HepG2 (cell line): ENCODE measurements around the gene PRR22. TPM values are rescaled to one million over a fixed set of nuclear protein-coding genes. Genes with fewer than 3 reads are reported as not detected.

Source experiments
- ATAC-seq: fragments of 200-7000 bp; cut with Tn5 transposase; 3 replicates; pipeline ENCODE4 v1.9.1; 2020; ENCODE audit warnings: mild to moderate bottlenecking, moderate library complexity
- BruUV-seq: library from RNA; stranded (reverse); fragments of 400-500 nt; replicated peaks from 2 replicates; lab custom pipeline; 2021; lab: Mats Ljungman, UMichigan
- CTCF ChIA-PET: fragments of 300-600 bp; formaldehyde crosslinking; extraction: SDS; loops from one replicate; lab custom pipeline; 2021; ENCODE audit warnings: low total read pairs, inconsistent platforms, low intra/inter-chr PET ratio; lab: Yijun Ruan, JAX
- POLR2A ChIA-PET: fragments of 350-600 bp; sonication (Branson Sonifier 250); formaldehyde crosslinking; loops from one replicate; lab custom pipeline; 2020; ENCODE audit warnings: antibody characterized with exemption, inconsistent platforms; lab: Yijun Ruan, JAX
- DNase-seq: peaks from one replicate; pipeline ENCODE4 v3.0.0-alpha.2; 2015; ENCODE audit warnings: low spot score
- FAIRE-seq: peaks from 3 replicates; lab custom pipeline; 2011; peaks lifted over from hg19 to GRCh38; lab: Jason Lieb, UNC
- H2AFZ ChIP-seq: one replicate; pipeline ENCODE4 v1.6.1; 2011; ENCODE audit warnings: low read length, inconsistent platforms
- H3K27ac ChIP-seq: fragments of 300-600 bp; 3 replicates; pipeline ENCODE4 v1.8.0; 2011; ENCODE audit warnings: mixed run types, mild to moderate bottlenecking, mixed read lengths, low read length, inconsistent platforms; ENCODE audit not compliant: insufficient read depth; ENCODE audit errors: extremely low read length
- H3K27me3 ChIP-seq, 2 experiments: fragments of 200-600 bp in 1 of 2; 2 replicates in 1 of 2; 3 replicates in 1 of 2; pipeline versions ENCODE4 v1.6.0 to v1.8.0; 2011; ENCODE audit warnings: low read length in 2 of 2, mild to moderate bottlenecking in 2 of 2, moderate library complexity in 2 of 2, inconsistent platforms in 1 of 2; ENCODE audit not compliant: insufficient read depth in 2 of 2, control insufficient read depth in 1 of 2
- H3K36me3 ChIP-seq, 2 experiments: fragments of 200-600 bp in 1 of 2; replicated peaks in 1 of 2; 2 replicates in 1 of 2; 3 replicates in 1 of 2; pipeline versions ENCODE4 v1.5.1 to v1.8.0; 2011; ENCODE audit warnings: low read length in 2 of 2, inconsistent platforms in 1 of 2; ENCODE audit not compliant: insufficient read depth in 2 of 2, control insufficient read depth in 1 of 2
- H3K4me1 ChIP-seq: 2 replicates; pipeline ENCODE4 v1.5.1; 2012; ENCODE audit warnings: low read length, inconsistent platforms; ENCODE audit not compliant: insufficient read depth
- H3K4me2 ChIP-seq: 2 replicates; pipeline ENCODE4 v1.6.0; 2011; ENCODE audit warnings: low read depth, low read length, inconsistent platforms
- H3K4me3 ChIP-seq, 3 experiments: fragments of 200-600 bp in 1 of 3; sonication (generic), shearing (Covaris generic) in 1 of 3; replicated peaks in 1 of 3; 2 replicates each; pipeline ENCODE4 v1.5.1; 2011 to 2016; ENCODE audit warnings: low read length in 3 of 3, inconsistent platforms in 2 of 3, low read depth in 2 of 3, mild to moderate bottlenecking in 2 of 3, control low read depth in 1 of 3, mixed read lengths in 1 of 3; ENCODE audit not compliant: insufficient read depth in 1 of 3
- H3K79me2 ChIP-seq: one replicate; pipeline ENCODE4 v1.6.1; 2011; ENCODE audit warnings: low read length, inconsistent platforms; ENCODE audit not compliant: insufficient read depth
- H3K9ac ChIP-seq: 2 replicates; pipeline ENCODE4 v1.6.0; 2011; ENCODE audit warnings: mild to moderate bottlenecking, low read depth, low read length, inconsistent platforms; ENCODE audit not compliant: insufficient read depth
- H3K9me3 ChIP-seq: 2 replicates; pipeline ENCODE4 v1.5.1; 2012; ENCODE audit warnings: mild to moderate bottlenecking, low read length
- H4K20me1 ChIP-seq: 2 replicates; pipeline ENCODE4 v1.6.0; 2011; ENCODE audit warnings: inconsistent platforms, mild to moderate bottlenecking, low read length, moderate library complexity; ENCODE audit not compliant: insufficient read depth
- ATF4 ChIP-seq, 2 experiments: fragments of 450-650 bp in 1 of 2; sonication (generic) in 1 of 2; formaldehyde crosslinking; IDR thresholded peaks; 2 replicates each; pipeline versions ENCODE4 v1.5.0 to v1.8.0; 2020 to 2022; ENCODE audit warnings: mild to moderate bottlenecking in 1 of 2, missing genetic modification reagents in 1 of 2
- CEBPB ChIP-seq: IDR thresholded peaks from 2 replicates; pipeline ENCODE4 v1.6.1; 2011; ENCODE audit warnings: low read depth, low read length, improper control_type of control experiment, borderline replicate concordance
- CEBPG ChIP-seq: IDR thresholded peaks from 2 replicates; pipeline ENCODE4 v1.6.1; 2016
- GABPB1 ChIP-seq: IDR thresholded peaks from 2 replicates; pipeline ENCODE4 v1.6.1; 2016; ENCODE audit warnings: mild to moderate bottlenecking, missing genetic modification reagents, moderate library complexity, missing compliant biosample characterization
- GATAD2A ChIP-seq: IDR thresholded peaks from 2 replicates; pipeline ENCODE4 v1.6.1; 2016
- GFI1 ChIP-seq: sonication (generic); formaldehyde crosslinking; IDR thresholded peaks from 2 replicates; pipeline ENCODE4 v1.5.0; 2020; ENCODE audit warnings: missing genetic modification reagents, mild to moderate bottlenecking, borderline replicate concordance
- ZFP90 ChIP-seq: sonication (generic); formaldehyde crosslinking; IDR thresholded peaks from 2 replicates; pipeline ENCODE4 v1.8.0; 2022; ENCODE audit warnings: missing genetic modification reagents, mild to moderate bottlenecking, inconsistent platforms, borderline replicate concordance
- ZNF350 ChIP-seq: sonication (generic); formaldehyde crosslinking; IDR thresholded peaks from 2 replicates; pipeline ENCODE4 v1.4.0; 2020; ENCODE audit warnings: mild to moderate bottlenecking, low read depth, missing genetic modification reagents, borderline replicate concordance
- ZNF362 ChIP-seq: sonication (generic); formaldehyde crosslinking; IDR thresholded peaks from 2 replicates; pipeline ENCODE4 v1.4.0; 2020; ENCODE audit warnings: missing genetic modification reagents, mild to moderate bottlenecking, borderline replicate concordance
- ZNF496 ChIP-seq: sonication (generic); formaldehyde crosslinking; IDR thresholded peaks from 2 replicates; pipeline ENCODE4 v1.8.1; 2023; ENCODE audit warnings: mild to moderate bottlenecking, moderate library complexity, missing genetic modification reagents; ENCODE audit not compliant: insufficient replicate concordance
- ZNF510 ChIP-seq: sonication (generic); formaldehyde crosslinking; IDR thresholded peaks from 2 replicates; pipeline ENCODE4 v1.4.0; 2020; ENCODE audit warnings: low read depth, mild to moderate bottlenecking, missing genetic modification reagents
- ZNF770 ChIP-seq: sonication (generic); formaldehyde crosslinking; IDR thresholded peaks from 2 replicates; pipeline ENCODE4 v1.5.0; 2020; ENCODE audit warnings: mild to moderate bottlenecking, missing genetic modification reagents
- WGBS: methylation state at CpG from one replicate; pipeline ENCODE4 v1.1.6; 2017; ENCODE audit warnings: low lambda C conversion rate; 5-methylcytosine and 5-hydroxymethylcytosine counted together
- in situ Hi-C: cut with HindIII; loops from 2 replicates; pipeline ENCODE4 v1.10.0; 2017; ENCODE audit warnings: low pct_unique_long_range_greater_than_20kb; ENCODE audit not compliant: extremely low pct_ligation_motif_present
- intact Hi-C: fragments of 100-400 bp; cut with micrococcal nuclease; formaldehyde crosslinking; loops from one replicate; pipeline ENCODE4 v1.10.0; 2022; ENCODE audit not compliant: unreplicated experiment
- polyA plus RNA-seq, 8 experiments: library from polyadenylated mRNA; depleted of rRNA in 3 of 8; stranded (reverse) in 7 of 8; unstranded in 1 of 8; fragments of >200 nt; fragmentation: Illumina TruSeq in 4 of 8; extraction: Trizol in 4 of 8; gene quantifications; 2 replicates each; pipeline versions ENCODE4 v1.2.1 to v1.2.3, GENCODE V29; 2011 to 2016; ENCODE audit warnings: low read depth in 4 of 8, missing spikeins in 1 of 8, mixed read lengths in 1 of 8; ENCODE audit not compliant: insufficient read depth in 1 of 8
- total RNA-seq, 5 experiments: library from RNA; depleted of rRNA; stranded (reverse); fragments of >200 nt; fragmentation: Illumina TruSeq; extraction: Trizol; gene quantifications; 2 replicates each; pipeline ENCODE4 v1.2.3, GENCODE V29; 2016; ENCODE audit warnings: low read depth in 1 of 5

PRR22 gene
- total and polyA plus RNA-seq, 2 of the 13 experiments (the other 11 are each of a cell fraction or from before 2014, with no cell fraction given), result 0.84 to 2.3 TPM

- ATAC-seq, result no peak
- DNase-seq, result no peak
- intact Hi-C loops, result loop anchor here (10.0 kb wide), 1 partner anchor 216 kb away; no protein-coding TSS in a partner anchor
- WGBS, result 67% methylated on average over 9 of the region's 9 CpGs
- no peaks in the 10 kb centered on the region for H3K27me3 ChIP-seq
- H4K20me1 ChIP-seq, result no peaks in the 10 kb centered on the region
- no peaks in the 10 kb centered on the region for H3K79me2 ChIP-seq
- ChIA-PET CTCF (no interaction called here), POLR2A (interaction anchor here (0.6 to 2.6 kb wide), 8 partner anchors 8 to 192 kb away, joined by 3 to 15 read pairs (median 4); partner anchors contain the start of genes DUS3L, NDUFA11 and VMAC)
- no peaks in the 10 kb centered on the region for H3K36me3 ChIP-seq
- no peak overlapping the region for H3K9ac ChIP-seq
- TF ChIP-seq ZFP90 (CRISPR knock-in tag), result peak; percentile 95
- TF ChIP-seq ZNF350, result peak; percentile 37; the same call in 1 of the 2 replicates
- peak; percentile 33; the same call in 1 of the 2 replicates for TF ChIP-seq GABPB1 (CRISPR knock-in tag)
- no peak for TF ChIP-seq ZNF496 (CRISPR knock-in tag)
- peak in 1 of 2 experiments; percentile 92; a peak in 2 of 4 replicates for TF ChIP-seq ATF4 (CRISPR knock-in tag; IDR thresholded peaks at IDR 0.05)
- TF ChIP-seq CEBPG, result peak; percentile 84
- TF ChIP-seq ZNF770 (CRISPR knock-in tag), result peak; percentile 82
- peak; percentile 92 for TF ChIP-seq CEBPB
- peak; percentile 68; the same call in 1 of the 2 replicates for TF ChIP-seq ZNF362 (CRISPR knock-in tag)
- TF ChIP-seq ZNF510 (CRISPR knock-in tag), result no peak
- 0 out of 2 replicates have a peak, but pooled peaks have one; percentile 37 for TF ChIP-seq GATAD2A (CRISPR knock-in tag)
- TF ChIP-seq GFI1, result no peak
- peaks cover 27% of the 10 kb centered on the region for H3K4me1 ChIP-seq
- H3K4me2 ChIP-seq, result no peak overlapping the region
- H3K27ac ChIP-seq, result no peak overlapping the region
- no TSS peak for BruUV-seq
- in situ Hi-C loops, result loop anchor here (5.0 kb wide), 1 partner anchor 83 kb away; no protein-coding TSS in a partner anchor
- no peak overlapping the region for H2AFZ ChIP-seq
- H3K4me3 ChIP-seq, result no peak overlapping the region
- no peaks in the 10 kb centered on the region for H3K9me3 ChIP-seq
- FAIRE-seq, result no peak
Observed at GRCh38 chr19:5809053-5809452, 24.5 kb upstream of the PRR22 start.
